Measurements from ENCODE around the gene THBS3.

DNA sequence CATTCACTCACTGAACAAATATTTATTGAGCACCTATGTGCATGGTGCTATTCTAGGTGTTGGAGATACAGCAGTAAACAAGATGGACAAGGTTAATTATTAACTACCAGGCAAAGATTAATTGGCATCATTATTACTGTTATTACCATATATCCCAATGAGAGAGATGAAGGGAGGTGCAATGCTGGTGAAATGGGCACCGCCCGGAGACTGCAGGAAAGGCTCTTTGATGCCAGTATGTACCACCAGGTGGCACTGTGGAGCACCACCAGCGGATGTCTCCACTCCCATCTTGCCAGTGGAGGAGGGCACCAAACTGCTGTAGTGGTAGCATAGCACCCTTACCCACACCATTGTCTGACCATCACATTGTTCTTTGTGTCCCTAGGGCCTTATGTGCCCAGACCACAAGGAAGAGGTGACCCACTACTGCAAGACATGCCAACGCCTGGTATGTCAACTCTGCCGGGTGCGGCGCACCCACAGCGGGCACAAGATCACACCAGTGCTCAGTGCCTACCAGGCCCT, 31.1 kb downstream of the THBS3 start:
- TF ChIP-seq, protein P1, sequence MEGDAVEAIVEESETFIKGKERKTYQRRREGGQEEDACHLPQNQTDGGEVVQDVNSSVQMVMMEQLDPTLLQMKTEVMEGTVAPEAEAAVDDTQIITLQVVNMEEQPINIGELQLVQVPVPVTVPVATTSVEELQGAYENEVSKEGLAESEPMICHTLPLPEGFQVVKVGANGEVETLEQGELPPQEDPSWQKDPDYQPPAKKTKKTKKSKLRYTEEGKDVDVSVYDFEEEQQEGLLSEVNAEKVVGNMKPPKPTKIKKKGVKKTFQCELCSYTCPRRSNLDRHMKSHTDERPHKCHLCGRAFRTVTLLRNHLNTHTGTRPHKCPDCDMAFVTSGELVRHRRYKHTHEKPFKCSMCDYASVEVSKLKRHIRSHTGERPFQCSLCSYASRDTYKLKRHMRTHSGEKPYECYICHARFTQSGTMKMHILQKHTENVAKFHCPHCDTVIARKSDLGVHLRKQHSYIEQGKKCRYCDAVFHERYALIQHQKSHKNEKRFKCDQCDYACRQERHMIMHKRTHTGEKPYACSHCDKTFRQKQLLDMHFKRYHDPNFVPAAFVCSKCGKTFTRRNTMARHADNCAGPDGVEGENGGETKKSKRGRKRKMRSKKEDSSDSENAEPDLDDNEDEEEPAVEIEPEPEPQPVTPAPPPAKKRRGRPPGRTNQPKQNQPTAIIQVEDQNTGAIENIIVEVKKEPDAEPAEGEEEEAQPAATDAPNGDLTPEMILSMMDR (conservative IDR thresholded peaks at IDR 0.05; ENCODE audit: low read length) = peak; percentile 89
- no peak for TF ChIP-seq EZH2phosphoT487 (IDR thresholded peaks at IDR 0.05; ENCODE audit: borderline replicate concordance)

Data from Loucy (cell line).